NCI-H1417 (cell line): ENCODE measurements around the gene THSD7B.

ENCODE experiments used
- DNase-seq, 3 experiments: peaks; one replicate each; lab custom pipeline; 2025; lab: John Stamatoyannopoulos, UW

The THSD7B gene

DNA sequence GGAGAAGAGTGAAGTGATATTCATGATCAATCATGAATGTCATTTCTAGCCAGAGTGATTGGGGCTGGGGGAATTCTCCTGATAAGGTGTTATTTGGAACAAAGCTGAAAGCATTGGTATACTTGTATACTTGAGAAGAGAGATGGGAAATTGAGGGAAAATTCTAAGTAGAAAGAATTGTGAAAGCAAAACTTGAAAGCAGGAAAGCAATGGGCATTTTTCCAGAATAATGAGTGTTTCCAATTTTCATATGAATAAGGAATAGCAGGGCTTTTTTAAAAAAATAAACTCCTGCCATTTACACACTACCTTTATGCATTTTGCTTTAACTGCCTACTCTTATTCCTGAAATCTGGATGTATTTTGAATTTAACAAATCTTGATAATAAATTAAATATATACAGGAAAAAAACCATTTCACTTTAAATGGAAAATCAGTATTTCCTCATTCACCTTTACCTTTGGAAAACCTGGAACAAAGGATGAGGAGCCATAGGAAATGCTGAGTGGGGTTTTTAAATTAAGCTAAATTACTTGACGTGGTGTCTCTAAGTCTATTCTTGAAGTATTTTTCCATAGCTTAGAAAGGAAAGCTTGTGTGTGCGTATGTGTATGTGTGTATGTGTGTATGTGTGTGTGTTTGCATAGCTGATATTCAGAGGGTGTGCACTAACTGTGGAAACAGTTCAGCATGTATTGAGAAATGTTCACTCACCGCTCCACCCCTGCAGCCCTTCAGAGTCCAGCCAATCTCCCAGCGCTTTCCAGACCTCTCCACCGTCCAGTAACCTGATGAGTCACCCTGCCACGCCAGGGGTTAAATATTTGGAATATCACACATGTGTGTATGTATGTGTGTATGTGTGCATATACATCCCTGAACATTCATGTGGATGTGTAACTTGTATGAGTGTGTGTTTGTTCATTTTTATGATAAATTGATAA lies 427.3 kb downstream of the THSD7B start:
- no peak for DNase-seq

- DNase-seq: no peak
Measured at GRCh38 chr2:137193401-137193800, 428.1 kb downstream of the THSD7B start.

GRCh38 chr2:137194111-137194510 lies 428.8 kb downstream of the THSD7B start:
- DNase-seq: no peak

GRCh38 chr2:137199751-137200150 lies 434.4 kb downstream of the THSD7B start:
- no peak for DNase-seq

- DNase-seq: no peak
Measured at GRCh38 chr2:137202318-137202717, 437.0 kb downstream of the THSD7B start.

DNA sequence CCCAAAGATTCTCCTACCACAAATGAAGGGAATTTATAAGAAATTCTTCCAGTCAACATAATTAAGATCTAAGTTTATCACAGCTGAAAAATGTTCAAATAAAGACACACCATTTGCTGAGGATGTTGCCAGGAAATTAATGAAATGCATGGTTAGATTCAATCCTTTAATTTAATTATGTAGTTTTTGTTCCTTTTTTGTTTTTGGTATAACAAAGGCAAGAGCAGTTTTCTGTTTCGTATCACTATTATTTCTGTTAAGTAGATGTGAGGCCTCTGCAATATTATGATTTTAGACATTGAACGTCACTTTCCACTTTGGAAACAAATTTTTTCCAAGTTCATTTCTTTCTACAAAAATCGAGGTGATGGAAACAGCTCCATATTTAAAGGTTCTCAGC lies 440.0 kb downstream of the THSD7B start:
- DNase-seq: no peak

- no peak for DNase-seq
Measured at GRCh38 chr2:137206069-137206468, 440.7 kb downstream of the THSD7B start.

DNA sequence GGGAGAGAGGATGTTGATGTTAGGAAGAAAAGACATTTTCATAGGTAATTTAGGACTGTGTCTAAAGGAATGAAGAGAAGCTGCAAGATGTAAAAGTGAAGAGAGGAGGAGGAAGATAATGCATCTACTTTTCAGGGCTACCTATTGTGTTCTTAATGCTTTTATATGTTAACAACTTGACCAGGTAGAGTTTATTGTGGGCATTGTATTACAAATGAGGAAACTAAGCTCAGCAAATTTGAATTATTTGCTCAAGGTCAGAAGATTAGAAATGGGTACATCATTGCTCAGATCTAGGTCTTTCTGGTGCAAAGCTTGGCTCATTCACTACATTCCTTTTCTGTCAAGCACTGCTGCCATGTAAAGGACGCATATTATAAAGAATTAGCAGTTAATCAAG lies 441.7 kb downstream of the THSD7B start:
- no peak for DNase-seq

GRCh38 chr2:137208431-137208891 lies 443.1 kb downstream of the THSD7B start:
- DNase-seq: no peak

- DNase-seq: peak in 1 of 3 experiments; percentile 10
Measured at GRCh38 chr2:137210039-137210438, 444.7 kb downstream of the THSD7B start.

DNA sequence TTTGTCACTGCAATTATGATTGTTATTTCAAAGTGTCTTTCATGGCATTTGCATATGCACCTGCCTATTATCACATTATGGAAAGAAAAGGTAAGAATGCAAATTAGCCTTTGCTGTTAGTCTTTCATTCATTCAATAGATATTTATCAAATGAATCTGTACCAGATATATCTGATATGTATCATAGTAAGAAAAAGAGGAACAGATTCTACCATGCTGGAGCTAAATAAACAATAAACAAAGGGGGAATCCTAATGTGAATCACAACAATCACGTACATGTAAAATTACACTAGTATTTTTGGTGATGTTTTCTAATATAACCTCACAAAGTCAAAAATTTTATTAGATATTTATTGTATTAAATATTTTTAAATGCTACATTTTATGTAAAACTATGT lies 446.4 kb downstream of the THSD7B start:
- no peak for DNase-seq

GRCh38 chr2:137220438-137220993 lies 455.2 kb downstream of the THSD7B start:
- no peak for DNase-seq

DNA sequence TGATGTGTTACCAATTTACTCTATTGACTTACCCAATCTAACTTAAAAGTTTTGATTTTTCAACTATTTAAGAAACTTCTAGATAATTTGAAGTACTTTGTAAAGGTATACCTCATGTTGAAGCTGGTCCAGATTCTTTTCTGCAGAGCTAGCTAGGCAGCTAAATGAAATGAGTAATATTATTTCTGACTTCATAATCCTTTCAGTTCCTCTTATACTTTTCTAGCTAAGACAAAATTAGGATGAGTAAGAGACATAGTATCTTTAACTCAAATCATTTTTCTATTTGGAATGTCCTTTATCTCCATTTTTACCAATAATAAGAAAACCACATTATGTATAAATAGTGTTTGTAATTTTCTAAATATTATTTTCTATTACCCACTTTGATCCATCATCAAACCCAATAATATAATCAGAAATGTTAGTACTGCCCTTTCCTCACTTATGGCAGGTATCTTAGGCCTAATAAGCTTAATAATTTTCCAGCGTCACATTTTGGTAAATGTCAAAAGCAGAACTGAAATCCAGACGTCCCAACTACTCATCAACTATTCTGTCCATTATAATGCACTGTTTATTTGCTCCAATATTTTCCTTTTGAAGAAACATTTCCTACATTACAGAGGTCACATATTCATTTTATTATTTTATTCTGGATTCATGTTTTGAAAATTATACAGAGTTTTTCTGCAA lies 456.6 kb downstream of the THSD7B start:
- DNase-seq: no peak

DNA sequence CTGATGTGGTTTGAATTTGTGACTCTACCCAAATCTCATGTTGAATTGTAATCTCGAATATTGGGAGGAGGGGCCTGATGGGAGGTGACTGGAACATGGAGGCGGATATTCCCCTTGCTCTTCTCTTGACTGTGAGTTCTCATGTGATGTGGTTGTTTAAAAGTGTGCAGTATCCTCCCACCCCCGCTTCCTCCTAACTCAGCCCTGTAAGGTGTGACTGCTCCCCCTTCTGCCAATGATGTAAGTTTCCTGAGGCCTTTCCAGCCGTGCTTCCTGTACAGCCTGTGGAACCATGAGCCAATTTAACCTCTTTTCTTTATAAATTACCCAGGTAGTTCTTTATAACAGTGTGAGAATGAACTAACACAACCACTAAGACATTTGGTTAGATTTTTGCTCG lies 458.4 kb downstream of the THSD7B start:
- DNase-seq: no peak

- DNase-seq: no peak
Measured at GRCh38 chr2:137228566-137228965, 463.2 kb downstream of the THSD7B start.

- no peak for DNase-seq
Measured at GRCh38 chr2:137229834-137230233, 464.5 kb downstream of the THSD7B start.

DNA sequence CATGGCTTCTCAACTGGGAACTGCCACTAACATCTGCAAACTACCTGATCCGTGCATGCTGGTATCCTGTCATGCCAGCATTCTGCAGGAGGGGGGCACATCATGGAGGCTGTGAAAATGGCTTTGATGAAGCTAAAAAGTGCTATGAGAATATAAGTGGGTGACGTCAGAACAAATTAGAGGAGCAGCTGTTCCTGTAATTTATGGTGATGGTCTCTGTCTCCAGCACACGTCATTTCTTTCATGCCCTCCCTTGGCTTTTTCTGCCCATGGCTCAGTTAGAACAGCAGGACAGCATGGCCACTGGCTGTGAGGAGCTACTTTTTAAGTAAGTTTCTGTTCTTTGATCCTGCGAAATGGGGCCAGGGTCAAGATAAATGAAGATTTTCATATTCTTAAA lies 466.3 kb downstream of the THSD7B start:
- DNase-seq: peak in 2 of 3 experiments; percentile 11 to 12

DNA sequence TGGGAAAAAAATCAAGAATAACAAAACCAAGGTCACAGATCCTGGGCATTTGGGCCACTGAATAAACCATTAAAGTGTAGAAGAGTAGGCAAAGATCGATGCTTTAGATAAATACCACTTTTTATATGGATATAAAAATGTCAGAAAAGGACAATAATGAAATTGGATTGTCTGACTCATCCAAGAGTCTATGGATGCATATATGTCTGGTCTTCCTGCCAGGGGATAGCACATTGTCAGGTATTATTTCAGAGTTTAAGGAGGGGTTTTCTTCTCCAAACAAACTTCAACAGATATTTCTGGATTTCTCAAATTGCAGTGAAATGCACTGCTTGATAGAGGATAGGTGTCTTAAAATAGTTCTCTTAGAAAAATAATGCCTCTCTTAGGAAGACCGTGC lies 466.7 kb downstream of the THSD7B start:
- no peak for DNase-seq

DNA sequence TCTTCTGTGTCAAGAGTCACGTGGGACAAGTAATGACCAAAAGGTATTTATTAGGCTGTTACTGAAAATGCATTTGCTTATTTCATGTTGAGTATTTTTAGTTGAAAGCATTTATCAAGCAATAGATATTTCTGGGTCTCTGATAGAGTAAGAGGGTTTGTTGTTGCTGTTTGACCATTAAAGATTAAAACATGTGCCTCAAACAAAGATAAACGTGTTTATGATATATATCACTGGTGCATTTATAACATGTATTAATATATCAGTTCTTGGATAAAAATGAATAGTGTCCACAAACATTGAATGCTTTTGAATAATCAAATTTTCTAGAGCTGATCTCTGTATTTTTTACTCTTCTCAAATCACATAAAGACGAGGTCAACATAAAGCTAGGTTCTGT lies 467.7 kb downstream of the THSD7B start:
- DNase-seq: no peak

- DNase-seq: no peak
Measured at GRCh38 chr2:137237055-137237454, 471.7 kb downstream of the THSD7B start.

DNA sequence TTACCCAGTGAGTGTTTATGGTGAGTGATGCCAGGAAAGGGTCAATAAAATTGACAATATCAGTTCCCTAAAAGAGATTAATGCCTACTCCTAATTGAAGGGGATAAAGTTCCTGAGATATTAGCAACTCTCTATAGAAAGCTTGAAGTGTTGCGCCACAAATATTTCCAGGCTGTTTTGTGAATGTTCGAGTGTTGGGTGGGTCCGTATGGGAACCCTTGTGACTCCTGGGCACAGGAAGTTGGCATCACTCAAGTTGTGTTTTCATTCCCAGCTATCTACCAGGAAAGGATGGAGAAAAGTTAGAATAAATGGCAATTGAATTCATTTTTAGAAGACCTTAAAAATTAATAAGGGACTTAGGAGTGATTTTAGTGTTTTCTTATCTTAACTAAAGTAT lies 472.7 kb downstream of the THSD7B start:
- no peak for DNase-seq

DNA sequence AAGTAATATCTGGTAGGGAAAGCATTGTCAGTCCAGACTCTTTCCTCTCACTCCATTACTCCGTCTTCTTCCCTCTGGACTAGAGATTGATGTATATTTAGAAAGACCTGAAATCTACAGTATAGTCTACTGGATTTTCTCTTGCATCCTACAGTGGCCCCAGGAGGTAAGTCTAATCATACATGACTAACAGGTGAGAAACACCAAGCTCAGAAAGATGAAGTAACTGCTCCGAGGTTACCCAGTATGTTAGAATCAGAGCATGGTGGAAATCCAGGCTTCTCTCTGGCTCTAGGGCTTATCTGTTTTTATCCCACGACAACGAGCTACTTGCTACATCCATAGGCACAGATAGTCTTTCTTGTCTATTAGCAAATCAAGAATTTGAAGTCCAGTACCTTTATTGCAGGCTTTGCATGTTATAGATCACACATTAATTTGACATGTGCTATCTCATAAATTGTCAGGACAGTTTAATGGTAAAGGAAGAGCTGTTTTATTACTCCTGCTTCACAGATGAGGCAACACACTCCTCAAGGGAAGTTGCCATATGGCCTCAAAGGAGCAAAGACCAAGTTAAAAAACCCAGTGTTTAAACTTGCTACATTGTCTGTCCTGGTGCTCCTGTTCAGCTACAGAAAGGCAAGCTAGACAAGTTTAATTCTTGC lies 484.3 kb downstream of the THSD7B start:
- DNase-seq: no peak
